Measurements from ENCODE around the gene THSD7A. TPM values are rescaled to one million over a fixed set of nuclear protein-coding genes. Genes with fewer than 3 reads are reported as not detected.
"Not testable (repeated sequence)": the region's sequence is repeated elsewhere in the genome, so short reads cannot be mapped to it uniquely, and the experiment has no call there.

Gene THSD7A
- total and polyA plus RNA-seq, 4 donors = 0.15 to 2.7 (median 1.9) TPM

- Histone ChIP-seq H3K4me3 (ENCODE audit: low read depth in 1 of 3, low read length in 3 of 3) (no peak overlapping the region), H3K4me1 (ENCODE audit: control insufficient read depth in 4 of 4, insufficient read depth in 4 of 4, low read length in 3 of 4) (no peaks in the 10 kb centered on the region), H3K27me3 (ENCODE audit: control insufficient read depth in 4 of 4, insufficient read depth in 4 of 4, low read length in 3 of 4) (no peaks in the 10 kb centered on the region), H3K36me3 (ENCODE audit: control insufficient read depth in 4 of 4, insufficient read depth in 3 of 4, low read depth in 1 of 4, low read length in 3 of 4) (no peaks in the 10 kb centered on the region), H3K27ac (ENCODE audit: low read depth in 1 of 2, low read length in 2 of 2) (no peak overlapping the region), H3K9me3 (ENCODE audit: control insufficient read depth in 4 of 4, low read length in 3 of 4) (no peaks in the 10 kb centered on the region), H3K9ac (ENCODE audit: low read depth in 1 of 2, low read length in 2 of 2) (no peak overlapping the region)
- DNase-seq (ENCODE audit: low spot score) = no peak
- 84% methylated on average over 4 of the region's 4 CpGs for WGBS
- TF ChIP-seq JUND (IDR thresholded peaks at IDR 0.05) (no peak), NR2F2 (IDR thresholded peaks at IDR 0.05) (no peak)
Measured at GRCh38 chr7:11448323-11448722, 383.7 kb downstream of the THSD7A start.

- Histone ChIP-seq H3K4me1 (ENCODE audit: control insufficient read depth in 4 of 4, insufficient read depth in 4 of 4, low read length in 3 of 4) (no peaks in the 10 kb centered on the region), H3K9me3 (ENCODE audit: control insufficient read depth in 4 of 4, low read length in 3 of 4) (no peaks in the 10 kb centered on the region), H3K27ac (ENCODE audit: low read depth in 1 of 2, low read length in 2 of 2) (no peak overlapping the region), H3K9ac (ENCODE audit: low read depth in 1 of 2, low read length in 2 of 2) (no peak overlapping the region), H3K4me3 (ENCODE audit: low read depth in 1 of 3, low read length in 3 of 3) (no peak overlapping the region), H3K27me3 (ENCODE audit: control insufficient read depth in 4 of 4, insufficient read depth in 4 of 4, low read length in 3 of 4) (no peaks in the 10 kb centered on the region), H3K36me3 (ENCODE audit: control insufficient read depth in 4 of 4, insufficient read depth in 3 of 4, low read depth in 1 of 4, low read length in 3 of 4) (no peaks in the 10 kb centered on the region)
- no peak for TF ChIP-seq GABPA (IDR thresholded peaks at IDR 0.05 in 1 of 2, conservative IDR thresholded peaks at IDR 0.05 in 1 of 2)
- DNase-seq (ENCODE audit: low spot score) = no peak
- WGBS = 96% methylated on average over 4 of the region's 4 CpGs
Measured at GRCh38 chr7:11447106-11447505, 384.9 kb downstream of the THSD7A start.

GRCh38 chr7:11443934-11444333, 388.1 kb downstream of the THSD7A start:
- H3K4me3 ChIP-seq (ENCODE audit: low read depth in 1 of 3, low read length in 3 of 3); H3K27me3 ChIP-seq (ENCODE audit: control insufficient read depth in 4 of 4, insufficient read depth in 4 of 4, low read length in 3 of 4); H3K27ac ChIP-seq (ENCODE audit: low read depth in 1 of 2, low read length in 2 of 2); H3K4me1 ChIP-seq (ENCODE audit: control insufficient read depth in 4 of 4, insufficient read depth in 4 of 4, low read length in 3 of 4); H3K9me3 ChIP-seq (ENCODE audit: control insufficient read depth in 4 of 4, low read length in 3 of 4); H3K9ac ChIP-seq (ENCODE audit: low read depth in 1 of 2, low read length in 2 of 2); DNase-seq (ENCODE audit: low spot score); H3K36me3 ChIP-seq (ENCODE audit: control insufficient read depth in 4 of 4, insufficient read depth in 3 of 4, low read depth in 1 of 4, low read length in 3 of 4): not testable (repeated sequence)
- 90% methylated on average over 4 of the region's 4 CpGs for WGBS

- DNase-seq (ENCODE audit: low spot score) = no peak
- Histone ChIP-seq H3K4me3 (ENCODE audit: low read depth in 1 of 3, low read length in 3 of 3) (no peak overlapping the region), H3K36me3 (ENCODE audit: control insufficient read depth in 4 of 4, insufficient read depth in 3 of 4, low read depth in 1 of 4, low read length in 3 of 4) (no peaks in the 10 kb centered on the region), H3K9ac (ENCODE audit: low read depth in 1 of 2, low read length in 2 of 2) (no peak overlapping the region), H3K27ac (ENCODE audit: low read depth in 1 of 2, low read length in 2 of 2) (no peak overlapping the region), H3K27me3 (ENCODE audit: control insufficient read depth in 4 of 4, insufficient read depth in 4 of 4, low read length in 3 of 4) (no peaks in the 10 kb centered on the region), H3K4me1 (ENCODE audit: control insufficient read depth in 4 of 4, insufficient read depth in 4 of 4, low read length in 3 of 4) (peaks cover 0 to 7% (median under 1%) of the 10 kb centered on the region in 4 donors), H3K9me3 (ENCODE audit: control insufficient read depth in 4 of 4, low read length in 3 of 4) (no peaks in the 10 kb centered on the region)
- TF ChIP-seq ATF3 (IDR thresholded peaks at IDR 0.05) (no peak), RXRA (IDR thresholded peaks at IDR 0.05) (no peak), HNF4G (IDR thresholded peaks at IDR 0.05) (no peak)
- WGBS = 80% methylated on average over 1 of the region's 1 CpG
Measured at GRCh38 chr7:11437994-11438393, 394.0 kb downstream of the THSD7A start.

- H3K9ac ChIP-seq (ENCODE audit: low read depth in 1 of 2, low read length in 2 of 2) = no peak overlapping the region
- H3K27ac ChIP-seq (ENCODE audit: low read depth in 1 of 2, low read length in 2 of 2) = no peak overlapping the region
- peaks cover 0 to 7% (median under 1%) of the 10 kb centered on the region in 4 donors for H3K4me1 ChIP-seq (ENCODE audit: control insufficient read depth in 4 of 4, insufficient read depth in 4 of 4, low read length in 3 of 4)
- 74% methylated on average over 2 of the region's 2 CpGs for WGBS
- H3K9me3 ChIP-seq (ENCODE audit: control insufficient read depth in 4 of 4, low read length in 3 of 4) = no peaks in the 10 kb centered on the region
- TF ChIP-seq TAF1 (conservative IDR thresholded peaks at IDR 0.05) (no peak), MAX (IDR thresholded peaks at IDR 0.05) (no peak), HNF4A (conservative IDR thresholded peaks at IDR 0.05) (no peak), REST (IDR thresholded peaks at IDR 0.05) (no peak), HNF4G (IDR thresholded peaks at IDR 0.05) (no peak), YY1 (IDR thresholded peaks at IDR 0.05) (no peak), CTCF (IDR thresholded peaks at IDR 0.05; ENCODE audit: low read depth, low read length, missing input control) (no peak), RXRA (IDR thresholded peaks at IDR 0.05) (no peak), GABPA (IDR thresholded peaks at IDR 0.05 in 1 of 2, conservative IDR thresholded peaks at IDR 0.05 in 1 of 2) (no peak)
- no peak overlapping the region for H3K4me3 ChIP-seq (ENCODE audit: low read depth in 1 of 3, low read length in 3 of 3)
- no peaks in the 10 kb centered on the region for H3K27me3 ChIP-seq (ENCODE audit: control insufficient read depth in 4 of 4, insufficient read depth in 4 of 4, low read length in 3 of 4)
- H3K36me3 ChIP-seq (ENCODE audit: control insufficient read depth in 4 of 4, insufficient read depth in 3 of 4, low read depth in 1 of 4, low read length in 3 of 4) = no peaks in the 10 kb centered on the region
- DNase-seq (ENCODE audit: low spot score) = no peak
Measured at GRCh38 chr7:11436773-11437524, 395.0 kb downstream of the THSD7A start.

All from liver (tissue), 9 donors.